Measurements from ENCODE around the gene KRT17.

KRT17 gene

GRCh38 chr17:41624208-41625101, at the start of gene KRT17:
TSS of gene KRT17 (minus strand) at chr17:41624575. CDS start at chr17:41624509, 66 bp downstream.
- FAIRE-seq = no peak

DNA sequence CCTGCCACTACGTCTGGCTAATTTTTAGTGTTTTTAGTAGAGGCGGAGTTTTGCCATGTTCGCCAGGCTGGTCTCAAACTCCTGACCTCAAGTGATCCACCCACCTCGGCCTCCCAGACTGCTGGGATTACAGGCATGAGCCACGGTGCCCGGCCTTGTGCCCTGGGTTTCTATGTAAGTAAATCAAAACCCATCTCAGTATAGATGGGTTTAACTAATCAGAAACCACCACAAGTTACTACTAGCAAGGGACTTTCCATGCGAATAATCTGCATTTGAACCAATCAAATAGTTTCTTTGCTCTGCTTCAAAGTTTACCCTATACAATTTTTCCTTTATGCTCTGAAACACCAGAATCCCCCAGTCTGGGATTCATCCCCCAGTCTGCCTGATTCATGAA, 47.8 kb upstream of the KRT17 start:
- no peak for FAIRE-seq

GRCh38 chr17:41667280-41668041, 43.1 kb upstream of the KRT17 start:
- no peak for FAIRE-seq

DNA sequence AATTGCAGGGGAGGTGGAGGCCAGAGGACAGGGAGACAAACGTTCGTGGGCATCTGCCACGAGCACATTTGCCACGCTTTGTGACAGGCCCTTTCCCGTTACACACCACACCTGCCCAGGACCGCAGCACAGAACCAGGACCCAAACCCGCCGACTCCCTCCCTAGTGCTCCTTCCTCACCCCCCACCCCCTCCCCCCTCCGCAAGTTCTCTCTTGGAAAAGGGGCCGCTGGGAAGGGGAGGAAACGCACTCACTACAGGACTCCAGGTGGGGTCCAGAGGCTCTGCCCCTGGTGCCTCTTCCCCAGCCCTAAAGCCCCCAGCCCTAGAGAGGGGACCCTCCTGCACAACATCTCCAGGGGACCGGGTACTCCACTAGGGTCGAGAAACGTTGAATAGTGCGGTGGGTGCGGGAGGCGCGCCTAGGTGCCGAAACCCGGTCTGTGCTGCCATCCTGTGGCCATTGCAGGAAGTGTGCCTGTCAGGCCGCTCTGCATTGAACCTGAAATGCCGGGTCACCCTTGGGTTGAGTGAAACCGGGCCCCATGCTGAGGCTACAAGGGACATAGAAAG, 42.4 kb upstream of the KRT17 start:
- FAIRE-seq = no peak

DNA sequence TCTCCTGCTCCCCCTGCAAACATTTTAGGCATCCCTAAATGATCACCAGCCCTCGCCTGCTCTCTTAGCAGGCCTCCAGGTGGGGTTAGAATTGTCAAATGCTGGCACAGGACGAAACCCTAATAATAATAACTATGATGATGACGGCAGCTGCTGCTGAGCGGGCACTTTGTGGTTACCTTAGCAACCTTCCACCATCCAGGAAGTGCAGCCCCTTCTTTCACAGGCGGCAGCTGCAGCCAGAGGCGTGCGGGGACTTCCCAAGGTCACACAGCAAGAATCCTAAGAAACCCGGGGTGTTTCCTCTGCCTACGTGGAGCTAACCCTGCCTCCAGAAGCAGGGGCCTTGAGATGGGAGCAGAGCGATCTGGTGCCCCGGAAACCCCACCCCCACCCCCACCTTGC, 41.9 kb upstream of the KRT17 start:
- FAIRE-seq = no peak

DNA sequence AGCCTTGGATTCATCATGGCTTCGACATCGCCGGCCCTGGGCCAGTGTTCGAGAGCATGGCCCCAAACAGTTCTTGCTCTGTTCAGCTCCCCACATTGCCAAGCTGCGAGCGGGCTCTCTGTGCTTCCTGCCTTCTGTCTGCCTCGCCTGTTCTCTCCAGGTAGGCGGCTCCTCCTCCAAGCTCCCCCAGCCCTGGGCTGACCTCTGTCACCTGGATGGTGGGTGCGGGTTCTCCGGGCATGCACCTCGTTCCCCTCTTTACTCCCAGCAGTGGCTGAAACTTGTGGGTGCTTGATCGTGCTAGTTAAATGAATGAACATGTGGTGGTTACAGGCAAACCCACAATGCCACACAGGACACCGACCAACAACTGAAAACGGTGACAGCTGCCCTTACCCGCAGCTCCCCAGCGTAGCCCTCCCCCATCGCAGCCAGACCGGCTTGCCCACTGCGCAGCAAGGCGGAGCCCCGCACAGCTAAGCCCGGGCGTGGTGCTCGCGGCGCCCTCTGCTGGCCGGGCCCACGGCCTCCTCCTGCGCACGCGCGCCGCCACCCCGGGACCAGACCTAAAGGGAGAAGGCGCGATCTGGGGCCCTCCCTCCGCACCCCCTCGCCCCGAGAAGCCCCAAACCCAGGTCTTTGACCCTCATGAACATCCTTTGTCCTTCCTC, 41.3 kb upstream of the KRT17 start:
- FAIRE-seq = no peak

GRCh38 chr17:41664587-41665565, 40.5 kb upstream of the KRT17 start:
- no peak for FAIRE-seq

- no peak for FAIRE-seq
These were observed 39.7 kb upstream of the KRT17 start for GRCh38 chr17:41664172-41664457.

DNA sequence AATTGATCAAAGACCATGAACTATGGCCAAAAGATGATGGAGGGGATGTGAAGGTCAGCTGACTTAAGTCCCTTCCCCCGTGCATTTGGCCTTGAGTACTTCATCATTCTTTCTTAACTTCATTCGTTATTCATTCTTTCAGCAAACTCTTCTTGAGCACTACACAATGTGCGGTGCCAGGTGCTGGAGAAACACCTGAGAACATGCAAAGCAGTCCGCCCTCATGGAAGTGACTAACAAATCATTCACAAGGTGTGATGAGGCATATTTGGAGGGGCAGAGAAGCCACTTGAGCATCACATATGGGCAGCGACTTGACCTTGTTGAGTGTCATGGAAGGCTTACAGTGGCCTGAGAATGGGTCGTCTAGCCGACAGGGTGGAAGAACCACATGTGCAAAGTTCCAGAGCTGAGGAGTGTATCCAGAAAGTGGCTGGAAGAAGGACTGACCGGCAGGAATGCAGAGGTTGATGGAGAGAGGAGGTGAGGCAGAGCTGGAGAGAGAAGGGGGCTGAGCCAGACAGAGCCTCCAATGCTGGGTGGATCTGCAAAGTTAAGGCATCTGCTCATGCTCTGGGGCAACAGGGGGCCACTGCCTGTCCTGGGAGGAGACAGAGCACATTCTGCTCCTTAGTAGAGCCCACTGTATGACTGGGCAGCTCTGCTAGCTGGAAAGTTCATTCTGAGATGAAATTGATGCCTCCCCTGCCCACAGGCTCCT, 39.2 kb upstream of the KRT17 start:
- no peak for FAIRE-seq

GRCh38 chr17:41660221-41660711, 35.9 kb upstream of the KRT17 start:
- no peak for FAIRE-seq

DNA sequence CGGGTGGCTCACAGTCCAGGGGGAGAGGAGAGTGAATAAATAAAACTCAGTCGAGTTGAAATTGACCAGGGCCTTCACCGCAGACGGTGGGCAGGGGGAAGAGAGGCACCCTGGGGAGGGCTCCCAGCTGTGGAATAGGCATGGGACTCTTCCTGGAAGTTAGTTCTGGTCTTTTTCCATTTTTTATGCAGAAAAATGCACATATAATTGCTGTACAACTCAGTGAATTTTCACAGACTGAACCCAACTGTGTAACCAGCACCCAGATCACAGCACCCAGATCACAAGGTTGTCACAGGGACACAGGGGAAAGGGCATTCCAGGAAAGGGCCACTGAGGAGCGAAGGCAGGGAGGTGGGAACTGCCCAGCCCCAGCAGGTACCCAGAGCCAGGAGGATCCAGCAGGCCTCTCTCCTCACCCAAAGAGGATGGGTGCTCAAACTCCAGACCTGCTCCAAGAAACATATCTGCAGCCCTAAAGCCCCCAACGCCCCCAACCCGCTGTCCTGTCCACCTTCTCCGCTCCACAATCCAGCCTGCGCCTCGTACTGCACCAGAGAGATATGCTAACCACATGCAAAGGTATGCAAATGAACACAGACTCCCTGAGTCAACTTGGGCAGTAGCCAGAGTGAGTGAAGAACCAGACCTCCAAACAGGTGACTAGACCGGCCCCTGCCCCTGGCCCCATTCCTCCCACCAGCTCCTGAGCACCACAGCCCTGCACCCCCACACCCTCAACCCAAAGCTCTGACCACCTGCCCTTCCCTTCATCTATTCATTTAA, 35.2 kb upstream of the KRT17 start:
- no peak for FAIRE-seq

- FAIRE-seq = no peak
These were observed 34.5 kb upstream of the KRT17 start for GRCh38 chr17:41658846-41659245.

GRCh38 chr17:41657936-41658335, 33.6 kb upstream of the KRT17 start:
- FAIRE-seq = no peak

- no peak for FAIRE-seq
These were observed 32.9 kb upstream of the KRT17 start for GRCh38 chr17:41657176-41657754.

DNA sequence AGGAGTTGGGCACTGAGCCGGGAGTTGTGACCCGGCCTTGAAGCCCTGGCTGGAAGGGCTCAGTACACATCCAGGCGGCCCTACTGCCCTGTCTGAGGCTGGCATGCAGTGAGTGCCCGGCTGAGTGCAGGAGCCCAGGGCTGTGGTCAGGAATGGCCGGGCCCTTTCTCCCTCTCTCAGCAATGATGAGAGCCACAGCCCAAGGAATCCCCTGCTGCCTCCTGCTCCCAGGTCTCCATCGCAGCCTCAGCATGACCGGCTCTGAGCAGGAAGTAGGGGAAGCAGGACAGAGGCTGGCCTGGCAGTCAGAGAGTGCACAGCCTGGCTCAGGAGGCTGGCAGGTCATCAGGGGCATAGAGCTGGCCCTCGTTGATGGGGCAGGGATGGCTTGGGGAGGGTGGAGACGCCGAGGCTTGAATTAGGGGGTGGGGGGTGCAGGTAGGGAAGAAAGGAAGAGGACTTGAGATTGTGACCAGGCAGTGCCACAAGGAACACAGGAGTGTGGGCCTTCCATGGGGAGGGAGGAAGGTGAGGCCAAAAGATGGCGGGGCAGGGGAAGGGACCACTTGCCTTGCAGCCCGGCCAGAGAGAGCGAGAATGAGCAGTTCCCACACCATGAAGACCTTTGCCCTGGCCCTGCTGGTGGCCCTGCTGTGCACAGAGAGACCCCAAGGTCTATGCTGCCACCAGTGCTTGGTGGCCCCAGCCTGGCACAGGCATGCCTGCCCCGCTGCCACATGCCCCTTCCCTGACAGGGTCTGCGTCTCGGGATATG, 32.1 kb upstream of the KRT17 start:
- no peak for FAIRE-seq

- no peak for FAIRE-seq
These were observed 31.3 kb upstream of the KRT17 start for GRCh38 chr17:41655611-41656111.

- no peak for FAIRE-seq
These were observed 30.6 kb upstream of the KRT17 start for GRCh38 chr17:41654678-41655607.
